Epidermal melanocyte (primary cell): ENCODE data around the gene ARHGAP28.

Source experiments
- DNase-seq: peaks from one replicate; pipeline ENCODE4 v3.0.0; 2011; ENCODE audit warnings: low spot score; ENCODE audit not compliant: insufficient read length

The ARHGAP28 gene

GRCh38 chr18:6729247-6730091 lies at the start of gene ARHGAP28:
Gene ARHGAP28 (plus strand): TSS chr18:6729716. CDS start chr18:6729822, 106 bp downstream.
- peak; percentile 22 for DNase-seq

GRCh38 chr18:6681331-6681875 lies 48.1 kb upstream of the ARHGAP28 start:
- DNase-seq: no peak

GRCh38 chr18:6682437-6683111 lies 46.9 kb upstream of the ARHGAP28 start:
- no peak for DNase-seq

- DNase-seq: no peak
Measured at GRCh38 chr18:6683112-6683876, 46.2 kb upstream of the ARHGAP28 start.

GRCh38 chr18:6687676-6688075 lies 41.8 kb upstream of the ARHGAP28 start:
- no peak for DNase-seq

- DNase-seq: no peak
Measured at GRCh38 chr18:6708890-6709289, 20.6 kb upstream of the ARHGAP28 start.

- DNase-seq: no peak
Measured at GRCh38 chr18:6711467-6711866, 18.0 kb upstream of the ARHGAP28 start.

GRCh38 chr18:6712401-6712800 lies 17.1 kb upstream of the ARHGAP28 start:
- no peak for DNase-seq

GRCh38 chr18:6714010-6714409 lies 15.5 kb upstream of the ARHGAP28 start:
- no peak for DNase-seq

- DNase-seq: no peak
Measured at GRCh38 chr18:6718267-6718666, 11.2 kb upstream of the ARHGAP28 start.

- DNase-seq: no peak
Measured at GRCh38 chr18:6719098-6719846, 10.2 kb upstream of the ARHGAP28 start.

- no peak for DNase-seq
Measured at GRCh38 chr18:6719910-6720683, 9.4 kb upstream of the ARHGAP28 start.

GRCh38 chr18:6721755-6722154 lies 7.8 kb upstream of the ARHGAP28 start:
- no peak for DNase-seq

- no peak for DNase-seq
Measured at GRCh38 chr18:6722690-6723089, 6.8 kb upstream of the ARHGAP28 start.

- no peak for DNase-seq
Measured at GRCh38 chr18:6724331-6724730, 5.2 kb upstream of the ARHGAP28 start.

GRCh38 chr18:6728331-6728730 lies 1.2 kb upstream of the ARHGAP28 start:
- DNase-seq: no peak

GRCh38 chr18:6728809-6729246 lies 688 bp upstream of the ARHGAP28 start:
- no peak for DNase-seq

GRCh38 chr18:6730416-6731221 lies 1.1 kb downstream of the ARHGAP28 start:
- DNase-seq: no peak

- DNase-seq: no peak
Measured at GRCh38 chr18:6731222-6731596, 1.7 kb downstream of the ARHGAP28 start.
